ENCODE data around the gene TMEM80.

GRCh38 chr11:657691-658126 is 37.9 kb upstream of the TMEM80 start:
- no peak for TF ChIP-seq CTCF (IDR thresholded peaks at IDR 0.05)
- no peak for TF ChIP-seq POLR2A (IDR thresholded peaks at IDR 0.05)
- TF ChIP-seq POLR2AphosphoS5 (IDR thresholded peaks at IDR 0.05) = no peak
